B cell (primary cell): Measurements from ENCODE around the gene C19orf81.

Experiments used
- EZH2 ChIP-seq: IDR thresholded peaks from 2 replicates; pipeline ENCODE4 v1.6.1; 2012; ENCODE audit warnings: borderline replicate concordance, low read depth, mild to moderate bottlenecking, moderate library complexity, low read length; ENCODE audit not compliant: insufficient read depth, poor library complexity, severe bottlenecking
- TF ChIP-seq, protein P1 (sequence below): fragments of 200-600 bp; IDR thresholded peaks from one replicate; pipeline ENCODE4 v1.8.0; 2022; ENCODE audit warnings: antibody characterized with exemption, mild to moderate bottlenecking

DNA sequence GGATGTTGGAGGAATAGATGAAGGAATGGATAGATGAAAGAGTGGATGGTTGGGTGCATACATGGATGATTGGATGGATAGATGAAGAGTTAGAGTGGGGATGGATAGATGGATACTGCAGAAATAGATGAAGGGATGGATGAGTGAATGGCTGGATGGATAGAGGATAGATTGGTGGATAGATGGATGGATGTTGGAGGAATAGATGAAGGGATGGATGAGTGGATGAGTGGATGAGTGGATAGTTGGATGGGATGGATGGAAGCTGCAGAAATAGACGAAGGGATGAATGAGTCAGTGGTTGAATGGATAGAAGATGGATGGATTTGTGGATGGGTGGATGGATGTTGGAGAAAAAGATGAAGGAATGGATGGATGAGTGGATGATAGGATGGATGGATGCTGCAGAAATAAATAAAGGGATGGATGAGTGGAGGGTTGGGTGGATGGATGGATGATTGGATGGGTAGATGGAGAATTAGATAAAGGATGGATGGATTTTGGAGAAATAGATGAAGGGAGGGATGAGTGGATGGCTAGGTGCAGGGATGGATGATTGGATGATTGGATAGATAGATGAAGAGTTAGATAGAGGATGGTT is 4.8 kb upstream of the C19orf81 start:
- TF ChIP-seq, protein P1, sequence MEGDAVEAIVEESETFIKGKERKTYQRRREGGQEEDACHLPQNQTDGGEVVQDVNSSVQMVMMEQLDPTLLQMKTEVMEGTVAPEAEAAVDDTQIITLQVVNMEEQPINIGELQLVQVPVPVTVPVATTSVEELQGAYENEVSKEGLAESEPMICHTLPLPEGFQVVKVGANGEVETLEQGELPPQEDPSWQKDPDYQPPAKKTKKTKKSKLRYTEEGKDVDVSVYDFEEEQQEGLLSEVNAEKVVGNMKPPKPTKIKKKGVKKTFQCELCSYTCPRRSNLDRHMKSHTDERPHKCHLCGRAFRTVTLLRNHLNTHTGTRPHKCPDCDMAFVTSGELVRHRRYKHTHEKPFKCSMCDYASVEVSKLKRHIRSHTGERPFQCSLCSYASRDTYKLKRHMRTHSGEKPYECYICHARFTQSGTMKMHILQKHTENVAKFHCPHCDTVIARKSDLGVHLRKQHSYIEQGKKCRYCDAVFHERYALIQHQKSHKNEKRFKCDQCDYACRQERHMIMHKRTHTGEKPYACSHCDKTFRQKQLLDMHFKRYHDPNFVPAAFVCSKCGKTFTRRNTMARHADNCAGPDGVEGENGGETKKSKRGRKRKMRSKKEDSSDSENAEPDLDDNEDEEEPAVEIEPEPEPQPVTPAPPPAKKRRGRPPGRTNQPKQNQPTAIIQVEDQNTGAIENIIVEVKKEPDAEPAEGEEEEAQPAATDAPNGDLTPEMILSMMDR, result no peak
- no peak for TF ChIP-seq EZH2
